Fibroblast of villous mesenchyme (primary cell): Measurements from ENCODE around the gene HOXB8. TPM values are rescaled to one million over a fixed set of nuclear protein-coding genes. Genes with fewer than 3 reads are reported as not detected.

Source experiments
- DNase-seq: peaks from one replicate; pipeline ENCODE4 v3.0.0-alpha.2; 2010; ENCODE audit warnings: low read depth
- H3K4me3 ChIP-seq: 2 replicates; pipeline ENCODE4 v1.5.1; 2011; ENCODE audit warnings: low read depth, mild to moderate bottlenecking, low read length
- CTCF ChIP-seq: IDR thresholded peaks from 2 replicates; pipeline ENCODE4 v1.5.1; 2012; ENCODE audit warnings: low read depth, mild to moderate bottlenecking, low read length; ENCODE audit not compliant: insufficient read depth
- total RNA-seq: library from RNA; depleted of rRNA; stranded (reverse); fragments of >200 nt; gene quantifications from 2 replicates; pipeline ENCODE4 v1.2.3, GENCODE V29; 2012

The HOXB8 gene
- total RNA-seq, 1 donor = not detected

- no peak for DNase-seq
- no peak overlapping the region for H3K4me3 ChIP-seq
- no peak for TF ChIP-seq CTCF
Measured at GRCh38 chr17:48571024-48571818, 43.9 kb downstream of the HOXB8 start.

GRCh38 chr17:48570325-48571023 lies 44.6 kb downstream of the HOXB8 start:
- no peak overlapping the region for H3K4me3 ChIP-seq
- TF ChIP-seq CTCF = no peak
- no peak for DNase-seq

- no peak for DNase-seq
- TF ChIP-seq CTCF = no peak
- no peak overlapping the region for H3K4me3 ChIP-seq
Measured at GRCh38 chr17:48569674-48570324, 45.3 kb downstream of the HOXB8 start.

DNA sequence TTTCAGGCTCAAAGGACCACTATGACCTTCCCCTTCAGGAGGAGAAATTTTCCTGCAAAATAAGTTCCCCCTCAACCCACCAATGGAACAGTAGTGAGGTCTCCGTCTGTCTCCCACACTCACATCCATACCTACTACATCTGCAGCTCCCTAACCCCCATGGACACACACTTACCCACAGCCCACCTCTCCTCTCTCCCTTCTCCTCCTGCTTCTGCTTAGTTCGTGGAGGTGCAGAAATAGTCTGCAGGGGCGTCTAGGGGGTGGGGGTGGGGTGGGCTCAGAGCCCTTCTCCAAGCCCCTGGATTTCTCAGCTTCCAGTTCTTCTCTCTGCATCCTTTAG lies 45.9 kb downstream of the HOXB8 start:
- no peak overlapping the region for H3K4me3 ChIP-seq
- no peak for DNase-seq
- TF ChIP-seq CTCF = no peak

- no peak overlapping the region for H3K4me3 ChIP-seq
- no peak for DNase-seq
- no peak for TF ChIP-seq CTCF
Measured at GRCh38 chr17:48568499-48569239, 46.4 kb downstream of the HOXB8 start.

GRCh38 chr17:48567646-48568354 lies 47.3 kb downstream of the HOXB8 start:
- no peak overlapping the region for H3K4me3 ChIP-seq
- TF ChIP-seq CTCF = no peak
- DNase-seq = no peak
